ENCODE results near the gene CFAP210. TPM values are rescaled to one million over a fixed set of nuclear protein-coding genes. Genes with fewer than 3 reads are reported as not detected.
"Not testable (repeated sequence)": the region's sequence is repeated elsewhere in the genome, so short reads cannot be mapped to it uniquely, and the experiment has no call there.

Gene CFAP210
- total RNA-seq, 1 experiment from 2014 or later: 0.94 TPM

DNA sequence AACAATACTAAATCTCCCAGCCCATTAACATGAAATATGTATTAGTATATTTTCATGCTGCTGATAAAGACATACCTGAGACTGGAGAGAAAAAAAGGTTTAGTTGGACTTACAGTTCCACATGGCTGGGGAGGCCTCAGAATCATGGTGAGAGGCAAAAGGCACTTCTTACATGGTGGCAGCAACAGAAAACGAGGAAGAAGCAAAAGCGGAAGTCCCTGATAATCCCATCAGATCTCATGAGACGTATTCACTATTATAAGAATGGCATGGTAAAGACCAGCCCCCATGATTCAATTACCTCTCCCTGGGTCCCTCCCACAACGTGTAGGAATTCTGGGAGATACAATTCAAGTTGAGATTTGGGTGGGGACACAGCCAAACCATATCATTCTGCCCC is 7.4 kb downstream of the CFAP210 start:
- H3K9ac ChIP-seq (ENCODE audit: extremely low read depth, insufficient read length, low read length); H3K27ac ChIP-seq (ENCODE audit: insufficient read length, low read depth, low read length); H2BK12ac ChIP-seq (ENCODE audit: insufficient read length, low read depth, low read length); H3K4me2 ChIP-seq (ENCODE audit: insufficient read depth, insufficient read length, low read length); H3T11ph ChIP-seq (ENCODE audit: low read length); H3K4ac ChIP-seq (ENCODE audit: low read depth, low read length); H4K5ac ChIP-seq (ENCODE audit: insufficient read length, low read depth, low read length); H2BK20ac ChIP-seq (ENCODE audit: low read depth, low read length, poor library complexity, severe bottlenecking); H2BK5ac ChIP-seq (ENCODE audit: insufficient read length, low read length); H2BK15ac ChIP-seq (ENCODE audit: low read depth, low read length); H3K79me1 ChIP-seq (ENCODE audit: insufficient read depth, low read depth, low read length, poor library complexity, severe bottlenecking); H2AK5ac ChIP-seq (ENCODE audit: insufficient read length, low read length); H2BK120ac ChIP-seq (ENCODE audit: low read depth, low read length, poor library complexity, severe bottlenecking); H3K14ac ChIP-seq (ENCODE audit: insufficient read depth, low read length); H3K18ac ChIP-seq (ENCODE audit: insufficient read length, low read depth, low read length); H3K79me2 ChIP-seq (ENCODE audit: insufficient read depth, low read length); H2AFZ ChIP-seq (ENCODE audit: low read length); H3K9me3 ChIP-seq (ENCODE audit: control insufficient read depth, low read depth, low read length); H3K23me2 ChIP-seq (ENCODE audit: insufficient read length, low read depth, low read length, poor library complexity, severe bottlenecking); H4K8ac ChIP-seq (replicated peaks; ENCODE audit: insufficient read length, low read depth, low read length); H3K27me3 ChIP-seq (ENCODE audit: insufficient read depth, low read length); H4K91ac ChIP-seq (ENCODE audit: insufficient read length, low read depth, low read length); H3K4me3 Mint-ChIP-seq; H3K56ac ChIP-seq (ENCODE audit: insufficient read length, low read depth, low read length); H3K4me1 ChIP-seq (ENCODE audit: insufficient read depth, low read length); H3K23ac ChIP-seq (ENCODE audit: insufficient read length, low read depth, low read length); H4K20me1 ChIP-seq (ENCODE audit: control insufficient read depth, insufficient read depth, insufficient read length); H3K27ac Mint-ChIP-seq; DNase-seq: not testable (repeated sequence)
- H3K36me3 Mint-ChIP-seq (ENCODE audit: insufficient read depth in 1 of 3, low read depth in 3 of 3): peaks cover 5 to 12% (median 8%) of the 10 kb centered on the region in 3 experiments; a peak in 6 of 7 replicates
- peaks cover 10 to 15% of the 10 kb centered on the region in 2 experiments; a peak in 4 of 5 replicates for H3K9me3 Mint-ChIP-seq
- H3K27me3 Mint-ChIP-seq (ENCODE audit: low read depth): peaks cover 10% of the 10 kb centered on the region
- no CpG with 5 or more reads among the region's 4 CpGs for WGBS (ENCODE audit: extremely low coverage, insufficient read length, low lambda C conversion rate)
- H3K4me1 Mint-ChIP-seq: peaks cover 13 to 18% of the 10 kb centered on the region in 2 experiments

DNA sequence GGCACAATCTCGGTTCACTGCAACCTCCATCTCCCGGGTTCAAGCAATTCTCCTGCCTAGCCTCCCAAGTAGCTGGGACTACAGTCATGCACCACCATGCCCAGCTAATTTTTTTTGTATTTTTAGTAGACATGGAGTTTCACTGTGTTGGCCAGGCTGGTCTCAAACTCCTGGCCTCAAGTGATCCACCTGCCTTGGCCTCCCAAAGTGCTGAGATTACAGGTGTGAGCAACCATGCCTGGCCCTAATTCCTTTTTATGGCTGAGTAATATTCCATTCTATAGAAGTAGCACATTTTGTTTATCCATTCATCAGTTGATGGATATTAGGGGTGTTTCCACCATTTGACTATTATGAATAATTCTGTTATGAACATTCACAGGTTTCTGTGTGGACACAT is 9.5 kb downstream of the CFAP210 start:
- H3K27ac Mint-ChIP-seq; H2BK120ac ChIP-seq (ENCODE audit: low read depth, low read length, poor library complexity, severe bottlenecking); H3K27me3 ChIP-seq (ENCODE audit: insufficient read depth, low read length); H4K5ac ChIP-seq (ENCODE audit: insufficient read length, low read depth, low read length); H3K27me3 Mint-ChIP-seq (ENCODE audit: low read depth); H2AFZ ChIP-seq (ENCODE audit: low read length); H3K79me2 ChIP-seq (ENCODE audit: insufficient read depth, low read length); H2BK5ac ChIP-seq (ENCODE audit: insufficient read length, low read length); H3K27ac ChIP-seq (ENCODE audit: insufficient read length, low read depth, low read length); H3K23ac ChIP-seq (ENCODE audit: insufficient read length, low read depth, low read length); H4K8ac ChIP-seq (replicated peaks; ENCODE audit: insufficient read length, low read depth, low read length); H3K9ac ChIP-seq (ENCODE audit: extremely low read depth, insufficient read length, low read length); H3K4me3 Mint-ChIP-seq; H3K4me2 ChIP-seq (ENCODE audit: insufficient read depth, insufficient read length, low read length); H2AK5ac ChIP-seq (ENCODE audit: insufficient read length, low read length); H3K4ac ChIP-seq (ENCODE audit: low read depth, low read length); H4K20me1 ChIP-seq (ENCODE audit: control insufficient read depth, insufficient read depth, insufficient read length); H4K91ac ChIP-seq (ENCODE audit: insufficient read length, low read depth, low read length); H3T11ph ChIP-seq (ENCODE audit: low read length); H3K79me1 ChIP-seq (ENCODE audit: insufficient read depth, low read depth, low read length, poor library complexity, severe bottlenecking); H2BK15ac ChIP-seq (ENCODE audit: low read depth, low read length); H3K9me3 ChIP-seq (ENCODE audit: control insufficient read depth, low read depth, low read length); H3K4me1 ChIP-seq (ENCODE audit: insufficient read depth, low read length); H2BK20ac ChIP-seq (ENCODE audit: low read depth, low read length, poor library complexity, severe bottlenecking); DNase-seq; H2BK12ac ChIP-seq (ENCODE audit: insufficient read length, low read depth, low read length); H3K23me2 ChIP-seq (ENCODE audit: insufficient read length, low read depth, low read length, poor library complexity, severe bottlenecking); H3K14ac ChIP-seq (ENCODE audit: insufficient read depth, low read length); H3K18ac ChIP-seq (ENCODE audit: insufficient read length, low read depth, low read length); H3K56ac ChIP-seq (ENCODE audit: insufficient read length, low read depth, low read length): not testable (repeated sequence)
- peaks cover 10 to 22% of the 10 kb centered on the region in 2 experiments; a peak in 4 of 5 replicates for H3K9me3 Mint-ChIP-seq
- no CpG with 5 or more reads among the region's 2 CpGs for WGBS (ENCODE audit: extremely low coverage, insufficient read length, low lambda C conversion rate)
- peaks cover 5 to 12% (median 11%) of the 10 kb centered on the region in 3 experiments; a peak in 6 of 7 replicates for H3K36me3 Mint-ChIP-seq (ENCODE audit: insufficient read depth in 1 of 3, low read depth in 3 of 3)
- peaks cover 13 to 21% of the 10 kb centered on the region in 2 experiments for H3K4me1 Mint-ChIP-seq

Data from H9 (cell line).